HG02840 (cell line): Measurements from ENCODE around the gene B3GNT7.
"Not testable (repeated sequence)": the region's sequence is repeated elsewhere in the genome, so short reads cannot be mapped to it uniquely, and the experiment has no call there.

ENCODE experiments used
- ATAC-seq: cut with Tn5 transposase; IDR thresholded peaks from one replicate; pipeline ENCODE4 v1.9.1; 2021; ENCODE audit warnings: mild to moderate bottlenecking, moderate library complexity, moderate number of reproducible peaks; ENCODE audit not compliant: unreplicated experiment, low FRiP score

The B3GNT7 gene

DNA sequence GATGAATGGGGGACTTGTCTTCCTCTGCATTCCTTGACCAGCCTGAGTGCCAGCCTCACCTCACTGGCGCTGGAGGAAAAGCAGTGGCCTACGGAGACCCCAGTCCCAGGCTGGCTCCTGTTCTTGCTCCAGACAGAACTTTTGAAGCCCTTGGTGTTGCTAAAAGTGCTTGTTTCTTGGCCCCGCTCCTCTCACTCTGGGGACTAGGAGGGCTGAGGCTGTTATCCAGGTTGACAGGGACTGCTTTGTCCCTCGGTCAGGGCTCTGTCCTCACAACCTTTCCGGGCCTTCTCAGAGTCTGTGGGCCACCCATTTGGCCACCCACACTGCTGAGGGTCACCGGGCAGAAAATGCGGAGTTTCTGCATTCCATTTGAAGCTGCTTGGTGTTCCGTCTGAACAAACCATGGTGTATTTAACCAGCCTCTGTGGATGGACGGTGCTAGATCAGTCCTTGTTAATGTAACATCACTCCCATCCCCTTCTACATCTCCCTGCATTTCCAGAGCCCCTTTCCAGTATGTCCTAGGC is 25.6 kb downstream of the B3GNT7 start:
- ATAC-seq = no peak

DNA sequence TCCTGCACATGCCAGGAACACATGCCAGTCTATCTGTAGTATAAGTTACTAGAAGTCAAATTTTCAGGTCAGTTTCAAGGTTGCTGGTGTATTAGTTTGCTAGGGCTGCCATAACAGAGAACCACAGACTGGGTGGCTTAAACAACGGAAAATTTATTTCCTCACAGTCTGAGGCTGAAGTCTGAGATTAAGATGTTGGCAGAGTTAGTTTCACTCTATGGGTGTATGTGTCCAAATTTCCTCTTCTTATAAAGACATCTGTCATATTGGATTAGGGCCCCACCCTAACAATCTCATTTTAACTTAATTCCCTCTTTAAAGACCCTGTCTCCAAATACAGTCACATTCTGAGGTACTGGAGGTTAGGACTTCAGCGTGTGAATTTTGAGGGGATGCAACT is 26.5 kb downstream of the B3GNT7 start:
- no peak for ATAC-seq

DNA sequence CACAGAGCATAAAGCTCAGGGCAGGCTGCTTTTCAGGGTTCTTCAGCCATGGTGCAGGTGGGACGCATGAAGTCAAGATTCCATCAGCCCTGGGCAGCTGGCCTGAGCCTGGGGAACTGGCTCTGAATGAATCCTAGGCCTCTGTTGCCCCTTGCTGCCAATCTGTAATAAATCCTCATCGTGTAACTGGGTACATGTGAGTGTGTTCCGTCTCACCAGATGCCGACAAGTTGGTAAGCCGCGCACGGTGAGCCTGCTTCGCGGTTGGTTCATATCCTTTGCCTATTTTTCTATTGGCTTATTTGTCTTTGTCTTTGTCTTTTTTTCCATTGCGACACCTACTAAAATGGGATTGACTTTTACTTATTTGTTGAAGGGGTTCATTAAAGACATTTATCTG is 27.7 kb downstream of the B3GNT7 start:
- no peak for ATAC-seq

DNA sequence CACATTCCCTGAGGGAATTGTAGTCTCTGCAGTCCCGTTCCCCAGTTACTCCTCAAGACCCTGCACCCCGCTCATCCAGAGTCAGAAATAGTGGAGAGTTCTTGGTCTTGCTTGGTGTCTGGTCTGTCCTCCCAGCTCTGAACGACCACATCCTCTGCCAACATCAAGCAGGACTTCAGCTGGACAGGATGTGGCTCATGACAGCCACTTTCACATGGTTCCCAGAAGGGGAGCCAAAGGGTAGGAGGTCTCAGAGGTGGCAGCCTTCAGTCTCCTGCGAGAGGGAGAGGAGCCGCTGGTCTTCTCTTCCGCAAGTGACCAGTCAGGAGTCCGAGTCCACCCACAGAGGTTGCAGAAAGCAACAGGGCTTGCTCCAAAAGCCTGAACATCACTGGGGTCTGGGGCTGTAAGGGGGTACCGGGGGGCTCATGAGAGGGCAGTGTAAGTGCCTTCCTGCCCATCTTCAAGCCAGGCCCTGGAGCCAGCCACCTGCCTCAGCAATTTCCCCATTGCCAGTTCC is 29.8 kb downstream of the B3GNT7 start:
- no peak for ATAC-seq

DNA sequence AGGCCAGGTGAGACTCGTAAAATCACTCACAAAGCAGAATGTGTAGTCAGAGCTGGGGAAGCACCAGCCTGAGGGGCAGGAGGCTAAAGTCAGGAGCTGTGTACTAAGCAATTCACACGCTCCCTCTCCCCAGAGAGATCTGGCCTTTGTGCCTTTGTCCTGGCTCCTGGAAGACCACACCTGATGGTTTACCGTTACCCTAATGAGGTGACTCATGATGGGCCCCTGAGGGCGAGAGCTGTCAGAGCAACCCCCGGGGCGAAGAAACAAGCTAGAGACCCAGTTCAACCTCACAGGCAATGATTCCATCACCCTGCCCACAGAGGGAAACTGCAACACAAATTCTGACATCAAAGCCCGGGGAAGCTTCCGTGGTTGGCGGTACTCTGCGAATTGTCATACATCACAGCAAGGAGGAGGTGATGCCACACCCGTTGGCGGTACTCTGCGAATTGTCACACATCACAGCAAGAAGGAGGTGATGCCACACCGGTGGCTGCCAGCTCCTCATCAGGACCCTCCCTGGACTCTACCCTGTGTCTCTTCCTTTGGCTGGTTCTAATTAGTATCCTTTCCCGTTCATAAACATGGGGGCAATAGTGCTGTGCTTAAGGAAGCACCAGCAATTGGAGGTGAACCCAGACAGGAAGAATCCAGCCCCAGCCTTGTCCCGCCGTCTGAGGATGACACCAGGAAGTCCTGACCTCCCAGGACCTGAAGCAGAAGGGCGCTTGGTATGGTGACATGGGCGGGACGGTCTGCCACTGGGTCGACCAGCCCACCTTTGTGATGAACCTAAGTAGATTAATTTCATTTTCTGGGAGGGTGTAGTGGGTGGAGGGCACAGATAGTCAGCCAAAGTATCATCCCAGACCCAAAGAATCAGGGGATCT is 30.5 kb downstream of the B3GNT7 start:
- no peak for ATAC-seq

DNA sequence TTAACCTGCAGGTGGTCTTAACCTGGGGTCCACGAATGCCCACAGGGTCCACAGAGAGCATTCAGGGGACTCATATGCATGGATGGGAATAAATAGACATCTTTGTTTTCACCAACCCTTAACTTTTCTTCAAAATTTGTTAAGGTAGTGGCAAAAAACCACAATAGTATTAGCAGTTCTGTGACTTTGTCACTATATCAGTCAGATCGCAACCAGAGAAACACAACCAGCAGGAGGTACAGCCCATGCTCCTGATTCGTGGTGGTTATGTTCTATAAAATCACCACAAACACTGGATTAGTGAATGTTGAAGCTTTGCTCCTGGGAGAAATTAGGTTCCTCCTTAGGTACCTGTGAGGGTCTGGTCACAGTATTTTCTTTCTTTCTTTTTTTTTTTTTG is 31.6 kb downstream of the B3GNT7 start:
- no peak for ATAC-seq

DNA sequence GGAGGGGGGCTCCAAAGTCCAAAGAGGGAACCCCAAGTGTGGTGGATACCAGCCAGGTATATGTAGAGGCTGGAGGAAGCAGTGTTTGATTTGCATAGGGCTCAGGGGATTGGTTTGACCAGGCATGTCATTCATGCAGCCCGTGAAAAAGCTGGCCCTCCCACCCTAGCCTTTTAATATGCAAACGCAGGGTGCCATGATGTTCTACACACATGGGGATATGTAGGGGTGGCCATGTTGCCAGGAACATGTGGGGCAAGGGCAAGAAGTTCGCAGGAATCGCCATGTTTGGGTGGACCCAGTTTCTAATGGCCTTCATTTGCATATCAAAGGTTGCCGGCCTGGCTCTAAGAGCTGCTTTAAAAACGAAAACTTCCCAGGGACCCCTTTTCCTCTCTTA is 33.6 kb downstream of the B3GNT7 start:
- no peak for ATAC-seq

DNA sequence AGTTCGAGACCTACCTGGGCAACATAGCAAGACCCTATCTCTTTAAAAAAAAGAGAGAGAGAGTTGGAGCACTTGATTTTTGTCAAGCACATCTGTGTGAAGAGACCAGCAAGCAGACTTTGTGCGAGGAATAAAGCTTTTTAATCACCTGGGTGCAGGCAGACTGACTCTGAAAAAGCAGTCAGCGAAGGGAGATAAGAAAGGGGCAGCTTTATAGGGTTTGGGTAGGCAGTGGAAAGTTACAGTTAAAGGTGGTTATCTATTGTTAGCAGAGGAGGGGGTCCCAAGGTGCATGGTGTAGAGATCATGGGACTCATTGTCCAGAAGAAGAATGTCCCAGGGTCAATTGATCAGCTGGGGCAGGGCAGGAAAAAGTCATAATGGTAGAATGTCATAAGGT is 34.4 kb downstream of the B3GNT7 start:
- no peak for ATAC-seq

DNA sequence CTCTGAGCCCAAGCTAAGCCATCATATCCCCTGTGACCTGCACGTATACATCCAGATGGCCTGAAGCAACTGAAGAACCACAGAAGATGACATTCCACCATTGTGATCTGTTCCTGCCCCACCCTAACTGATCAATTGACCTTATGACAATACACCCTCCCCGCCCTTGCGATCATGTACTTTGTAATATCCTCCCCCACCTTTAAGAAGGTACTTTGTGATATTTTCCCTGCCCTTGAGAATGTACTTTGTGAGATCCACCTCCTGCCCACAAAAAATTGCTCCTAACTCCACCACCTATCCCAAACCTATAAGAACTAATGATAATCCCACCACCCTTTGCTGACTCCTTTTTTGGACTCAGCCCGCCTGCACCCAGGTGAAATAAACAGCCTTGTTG is 34.9 kb downstream of the B3GNT7 start:
- ATAC-seq = not testable (repeated sequence)

DNA sequence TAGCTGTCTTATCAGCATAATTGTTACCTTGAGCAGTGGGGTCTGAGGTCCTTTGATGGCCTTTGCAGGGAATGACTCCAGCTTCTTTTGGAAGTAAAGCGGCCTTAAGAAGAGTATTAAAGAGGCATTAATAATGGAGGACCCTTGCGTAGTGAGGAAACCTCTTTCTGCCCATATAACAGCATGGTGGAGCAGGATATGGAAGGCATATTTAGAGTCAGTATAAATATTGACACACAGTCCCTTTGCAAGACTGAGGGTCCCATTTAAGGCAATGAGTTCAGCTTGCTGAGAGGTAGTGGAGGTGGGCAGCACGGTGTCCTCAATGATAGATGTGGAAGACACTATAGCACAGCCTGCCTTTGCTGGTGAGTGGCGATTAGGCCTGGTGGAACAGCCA is 36.1 kb downstream of the B3GNT7 start:
- ATAC-seq = no peak

DNA sequence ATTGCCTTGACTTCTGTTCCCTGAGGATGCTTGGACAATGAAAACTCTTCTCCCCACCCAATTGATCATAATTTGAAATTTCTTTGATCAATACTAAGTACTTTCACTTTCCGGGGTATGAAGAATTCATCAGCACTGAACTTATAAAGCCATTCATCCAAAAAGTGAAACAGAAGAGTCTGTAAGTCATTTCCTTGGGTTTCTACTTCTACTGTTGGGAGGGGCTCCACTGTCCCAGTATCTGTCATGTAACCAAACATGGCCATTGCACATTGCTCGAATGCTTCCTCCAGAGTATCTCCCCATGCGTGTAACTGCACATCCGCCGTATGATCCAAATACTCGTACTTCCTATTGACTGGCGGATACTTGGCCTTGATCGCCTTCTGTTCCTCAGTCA is 38.5 kb downstream of the B3GNT7 start:
- no peak for ATAC-seq

DNA sequence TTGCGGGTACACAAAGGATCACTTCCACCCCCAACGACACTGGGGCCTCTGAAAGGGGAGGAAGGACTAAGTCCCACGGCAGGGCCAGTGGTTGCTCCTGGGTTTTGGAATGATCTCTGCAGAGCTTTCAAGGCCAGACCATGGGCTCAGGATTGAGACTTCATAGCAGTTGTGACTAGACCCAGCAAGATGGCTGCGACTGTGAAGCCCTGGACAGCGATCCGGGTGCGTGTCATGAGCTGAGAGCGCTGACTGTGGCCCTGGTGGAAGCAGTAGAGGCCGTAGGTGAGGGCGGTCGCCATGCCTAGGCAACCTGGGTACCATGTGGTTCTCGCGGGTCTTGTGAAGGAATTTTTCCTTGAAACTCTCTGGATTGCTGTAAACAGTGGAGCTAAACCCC is 41.4 kb downstream of the B3GNT7 start:
- no peak for ATAC-seq

DNA sequence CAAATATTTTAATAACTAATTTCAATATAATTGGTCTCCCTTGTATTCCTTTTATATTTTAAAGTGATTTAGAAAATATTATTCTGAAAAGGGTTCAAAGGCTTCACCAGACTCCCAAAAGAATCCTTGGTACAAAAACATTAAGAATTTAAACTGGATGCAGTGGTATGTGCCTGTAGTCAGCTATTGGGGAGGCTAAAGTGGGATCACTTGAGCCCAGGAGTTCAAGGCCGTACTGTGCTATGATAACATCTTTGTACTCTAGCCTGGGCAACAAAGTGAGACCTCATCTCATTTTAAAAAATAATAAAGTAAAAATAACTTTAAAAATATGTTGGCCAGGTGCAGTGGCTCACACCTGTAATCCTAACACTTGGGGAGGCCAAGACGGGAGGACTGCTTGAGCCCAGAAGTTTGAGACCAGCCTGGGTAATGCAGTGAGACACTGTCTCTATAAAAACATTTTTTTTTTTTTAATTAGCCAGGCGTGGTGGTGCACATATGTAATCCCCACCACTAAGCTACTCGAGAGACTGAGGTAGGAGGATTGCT is 54.1 kb downstream of the B3GNT7 start:
- no peak for ATAC-seq

DNA sequence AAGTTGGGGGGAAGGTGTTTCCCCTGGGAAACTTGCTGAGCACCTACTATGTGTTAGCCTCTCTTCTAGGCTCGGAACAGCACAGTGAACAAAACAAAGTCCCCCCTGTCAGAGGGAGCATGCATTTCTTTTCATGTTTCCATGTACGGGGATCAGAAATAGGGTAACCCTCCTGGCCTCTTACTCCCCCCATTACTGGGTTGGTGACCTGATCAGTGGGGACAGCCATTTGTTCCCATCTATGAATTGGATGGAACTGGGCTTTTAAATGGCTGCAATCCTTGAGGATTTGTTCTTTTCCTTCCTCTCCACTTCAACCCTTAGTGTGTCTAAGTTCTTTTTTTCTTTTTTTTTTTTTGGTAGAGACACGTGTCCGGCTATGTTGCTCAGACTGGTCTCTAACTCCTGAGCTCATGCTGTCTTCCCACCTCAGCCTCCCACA is 55.1 kb downstream of the B3GNT7 start:
- ATAC-seq = no peak
